Activated CD8-positive, alpha-beta memory T cell treated with anti-CD3 and anti-CD28 coated beads, Interleukin-2, amount 50 U/mL, for 48 hours (primary cell): ENCODE results near the gene CD44.

Experiments
- DNase-seq: peaks from one replicate; pipeline ENCODE4 v3.0.0-alpha.2; 2020

The CD44 gene

GRCh38 chr11:35141071-35141470, 2.1 kb downstream of the CD44 start:
- no peak for DNase-seq

- peak; percentile 67 for DNase-seq
Observed at GRCh38 chr11:35141571-35141971, 2.6 kb downstream of the CD44 start.

- DNase-seq: no peak
Observed at GRCh38 chr11:35142481-35143075, 3.6 kb downstream of the CD44 start.

GRCh38 chr11:35143297-35144135, 4.5 kb downstream of the CD44 start:
- no peak for DNase-seq

GRCh38 chr11:35144136-35144741, 5.3 kb downstream of the CD44 start:
- peak; percentile 77 for DNase-seq

GRCh38 chr11:35144806-35145205, 5.8 kb downstream of the CD44 start:
- DNase-seq: no peak

- DNase-seq: peak; percentile 80
Observed at GRCh38 chr11:35145271-35145670, 6.3 kb downstream of the CD44 start.

- DNase-seq: peak; percentile 80
Observed at GRCh38 chr11:35146074-35146521, 7.1 kb downstream of the CD44 start.

- DNase-seq: no peak
Observed at GRCh38 chr11:35146711-35147110, 7.7 kb downstream of the CD44 start.

- DNase-seq: no peak
Observed at GRCh38 chr11:35147235-35147634, 8.3 kb downstream of the CD44 start.

GRCh38 chr11:35148163-35148837, 9.3 kb downstream of the CD44 start:
- DNase-seq: no peak

- DNase-seq: no peak
Observed at GRCh38 chr11:35150454-35150853, 11.5 kb downstream of the CD44 start.

- no peak for DNase-seq
Observed at GRCh38 chr11:35151241-35151640, 12.3 kb downstream of the CD44 start.

- DNase-seq: no peak
Observed at GRCh38 chr11:35151683-35152280, 12.8 kb downstream of the CD44 start.

GRCh38 chr11:35152575-35152974, 13.6 kb downstream of the CD44 start:
- no peak for DNase-seq

GRCh38 chr11:35153280-35153679, 14.3 kb downstream of the CD44 start:
- DNase-seq: no peak

GRCh38 chr11:35154952-35155351, 16.0 kb downstream of the CD44 start:
- DNase-seq: no peak

GRCh38 chr11:35155677-35156076, 16.7 kb downstream of the CD44 start:
- no peak for DNase-seq

GRCh38 chr11:35157814-35158700, 19.1 kb downstream of the CD44 start:
- no peak for DNase-seq

- DNase-seq: no peak
Observed at GRCh38 chr11:35158701-35159510, 19.9 kb downstream of the CD44 start.

GRCh38 chr11:35160246-35160824, 21.4 kb downstream of the CD44 start:
- DNase-seq: no peak
